GM12878 (cell line): ENCODE results near the gene ZNF474. TPM values are rescaled to one million over a fixed set of nuclear protein-coding genes. Genes with fewer than 3 reads are reported as not detected.

Experiments
- ATAC-seq: fragments of 200-7000 bp; cut with Tn5 transposase; 3 replicates; pipeline ENCODE4 v1.9.1; 2020; ENCODE audit warnings: mild to moderate bottlenecking, moderate library complexity
- BruUV-seq: library from RNA; stranded (reverse); fragments of 400-500 nt; replicated peaks from 2 replicates; lab custom pipeline; 2021; lab: Mats Ljungman, UMichigan
- CTCF ChIA-PET: fragments of 300-600 bp; sonication (Branson Sonifier 250); formaldehyde crosslinking; extraction: SDS; loops from one replicate; lab custom pipeline; 2021; ENCODE audit warnings: inconsistent platforms; lab: Yijun Ruan, JAX
- POLR2A ChIA-PET: fragments of 350-600 bp; formaldehyde crosslinking; extraction: SDS; loops from one replicate; lab custom pipeline; 2021; ENCODE audit warnings: inconsistent platforms; lab: Charles Lee
- RAD21 ChIA-PET: fragments of 300-600 bp; sonication (Branson Sonifier 250); formaldehyde crosslinking; loops from one replicate; lab custom pipeline; 2023; ENCODE audit warnings: antibody characterized with exemption; ENCODE audit not compliant: unreplicated experiment; lab: Charles Lee
- SMC1A ChIA-PET: fragments of 300-600 bp; sonication (Branson Sonifier 250); formaldehyde crosslinking; loops from one replicate; lab custom pipeline; 2023; ENCODE audit not compliant: unreplicated experiment, uncharacterized antibody; lab: Charles Lee
- DNase-seq: peaks from one replicate; pipeline ENCODE4 v3.0.0-alpha.2; 2011; ENCODE audit warnings: low read depth, low spot score
- FAIRE-seq: peaks from 3 replicates; lab custom pipeline; 2011; peaks lifted over from hg19 to GRCh38; lab: Jason Lieb, UNC
- H2AFZ ChIP-seq: 2 replicates; pipeline ENCODE4 v1.6.0; 2011; ENCODE audit warnings: low read depth, low read length, control low read depth; ENCODE audit not compliant: control insufficient read depth
- H3K27ac ChIP-seq: 2 replicates; pipeline ENCODE4 v1.5.1; 2011; ENCODE audit warnings: control low read depth; ENCODE audit not compliant: control insufficient read depth, insufficient read depth
- H3K27me3 ChIP-seq, 2 experiments: replicated peaks in 1 of 2; 2 replicates each; pipeline versions ENCODE4 v1.6.0 to v1.6.1; 2011; ENCODE audit warnings: low read length in 1 of 2; ENCODE audit not compliant: control insufficient read depth in 2 of 2, insufficient read depth in 2 of 2
- H3K36me3 ChIP-seq, 2 experiments: 2 replicates each; pipeline ENCODE4 v1.5.1; 2011; ENCODE audit warnings: low read length in 1 of 2; ENCODE audit not compliant: control insufficient read depth in 2 of 2, insufficient read depth in 2 of 2
- H3K4me1 ChIP-seq: 2 replicates; pipeline ENCODE4 v1.6.1; 2011; ENCODE audit warnings: mild to moderate bottlenecking, low read length, moderate library complexity, mixed read lengths; ENCODE audit not compliant: control insufficient read depth, insufficient read depth
- H3K4me2 ChIP-seq: 2 replicates; pipeline ENCODE4 v1.6.0; 2011; ENCODE audit warnings: control low read depth; ENCODE audit not compliant: control insufficient read depth, insufficient read depth
- H3K4me3 ChIP-seq: fragments of 200-600 bp; sonication (generic); 2 replicates; pipeline ENCODE4 v1.5.1; 2016
- H3K79me2 ChIP-seq: 2 replicates; pipeline ENCODE4 v1.6.0; 2011; ENCODE audit warnings: low read length; ENCODE audit not compliant: control insufficient read depth, insufficient read depth
- H3K9ac ChIP-seq: 2 replicates; pipeline ENCODE4 v1.8.0; 2011; ENCODE audit warnings: low read length, control low read depth, mixed read lengths; ENCODE audit not compliant: control insufficient read depth, insufficient read depth
- H3K9me3 ChIP-seq: replicated peaks from 3 replicates; pipeline ENCODE4 v1.5.1; 2011; ENCODE audit warnings: mild to moderate bottlenecking, low read length; ENCODE audit not compliant: control insufficient read depth, insufficient read depth
- H4K20me1 ChIP-seq: 2 replicates; pipeline ENCODE4 v1.6.0; 2011; ENCODE audit not compliant: control insufficient read depth, insufficient read depth
- BCL11A ChIP-seq: IDR thresholded peaks from 2 replicates; pipeline ENCODE4 v1.6.1; 2011; ENCODE audit warnings: low read depth, low read length
- BCL3 ChIP-seq: IDR thresholded peaks from 2 replicates; pipeline ENCODE4 v1.6.1; 2011; ENCODE audit warnings: borderline replicate concordance, low read depth, mild to moderate bottlenecking, moderate library complexity, low read length; ENCODE audit not compliant: insufficient read depth, poor library complexity, severe bottlenecking
- BMI1 ChIP-seq: fragments of 450-650 bp; IDR thresholded peaks from 2 replicates; pipeline ENCODE4 v1.6.1; 2016; ENCODE audit warnings: mild to moderate bottlenecking, moderate library complexity, borderline replicate concordance
- HDGF ChIP-seq: fragments of 450-650 bp; IDR thresholded peaks from 2 replicates; pipeline ENCODE4 v1.6.1; 2016; ENCODE audit warnings: antibody characterized with exemption
- HSF1 ChIP-seq: fragments of 150-350 bp; IDR thresholded peaks from 2 replicates; pipeline ENCODE4 v1.6.1; 2014; ENCODE audit warnings: mild to moderate bottlenecking, low read depth, low read length
- IKZF2 ChIP-seq, 2 experiments: fragments of 450-650 bp; IDR thresholded peaks; 2 replicates each; pipeline ENCODE4 v1.6.1; 2017; ENCODE audit warnings: mild to moderate bottlenecking in 2 of 2, moderate library complexity in 2 of 2
- KAT2A ChIP-seq: conservative IDR thresholded peaks from 2 replicates; pipeline ENCODE4 v1.6.1; 2011; ENCODE audit warnings: low read depth, low read length; ENCODE audit not compliant: control insufficient read depth
- KLF5 ChIP-seq: fragments of 450-650 bp; IDR thresholded peaks from 2 replicates; pipeline ENCODE4 v1.6.1; 2014; ENCODE audit warnings: mild to moderate bottlenecking; ENCODE audit not compliant: partially characterized antibody
- MEF2A ChIP-seq: IDR thresholded peaks from 2 replicates; pipeline ENCODE4 v1.6.1; 2011; ENCODE audit warnings: low read depth, mild to moderate bottlenecking, low read length, moderate library complexity; ENCODE audit not compliant: insufficient read depth
- MTA3 ChIP-seq: IDR thresholded peaks from 2 replicates; pipeline ENCODE4 v1.6.1; 2012; ENCODE audit warnings: low read length, inconsistent platforms, borderline replicate concordance
- NFXL1 ChIP-seq: fragments of 450-650 bp; IDR thresholded peaks from 2 replicates; pipeline ENCODE4 v1.6.1; 2017; ENCODE audit warnings: antibody characterized with exemption, mild to moderate bottlenecking, borderline replicate concordance
- NFYB ChIP-seq: IDR thresholded peaks from 2 replicates; pipeline ENCODE4 v1.6.1; 2011; ENCODE audit warnings: low read depth, mild to moderate bottlenecking, low read length, improper control_type of control experiment, moderate library complexity; ENCODE audit not compliant: insufficient read depth
- NKRF ChIP-seq: fragments of 450-650 bp; conservative IDR thresholded peaks from 2 replicates; pipeline ENCODE4 v1.6.1; 2017; ENCODE audit warnings: mild to moderate bottlenecking, moderate library complexity
- SREBF1 ChIP-seq: IDR thresholded peaks from 2 replicates; pipeline ENCODE4 v1.6.1; 2012; ENCODE audit warnings: mild to moderate bottlenecking, low read length
- ZBTB11 ChIP-seq: fragments of 450-650 bp; formaldehyde crosslinking; IDR thresholded peaks from 2 replicates; pipeline ENCODE4 v1.5.0; 2022; ENCODE audit warnings: mild to moderate bottlenecking, missing genetic modification characterization
- ZNF622 ChIP-seq: fragments of 450-650 bp; IDR thresholded peaks from 2 replicates; pipeline ENCODE4 v1.6.1; 2017; ENCODE audit warnings: mild to moderate bottlenecking, inconsistent platforms
- WGBS: methylation state at CpG from one replicate; pipeline ENCODE4 v1.1.6; 2016; ENCODE audit warnings: low lambda C conversion rate; ENCODE audit not compliant: insufficient replicate concordance, insufficient coverage; ENCODE audit errors: missing lambda C conversion rate; 5-methylcytosine and 5-hydroxymethylcytosine counted together
- in situ Hi-C: fragments of 300-500 bp; cut with MboI; formaldehyde crosslinking; loops from 9 replicates; pipeline ENCODE4 v1.14.3; 2018; ENCODE audit warnings: mixed read lengths
- intact Hi-C: fragments of 100-400 bp; cut with micrococcal nuclease; formaldehyde crosslinking; loops from one replicate; pipeline ENCODE4 v1.14.2; 2022; ENCODE audit not compliant: unreplicated experiment
- polyA plus RNA-seq, 11 experiments: library from polyadenylated mRNA; depleted of rRNA in 4 of 11; unstranded in 6 of 11; stranded (reverse) in 5 of 11; fragments of >200 nt; fragmentation: Nextera tagmentation in 4 of 11; fragmentation: Illumina TruSeq in 1 of 11; extraction: Ambion mirVana in 4 of 11; extraction: Trizol in 1 of 11; gene quantifications; 1 replicate in 1 of 11; 2 replicates in 10 of 11; pipeline versions ENCODE4 v1.2.1 to v1.2.3, GENCODE V29; 2011 to 2016; ENCODE audit warnings: inconsistent platforms in 2 of 11, missing spikeins in 2 of 11, low read depth in 1 of 11
- total RNA-seq, 4 experiments: library from RNA; depleted of rRNA in 3 of 4; stranded (reverse); fragments of >200 nt in 3 of 4; fragmentation: Illumina TruSeq in 1 of 4; extraction: Trizol in 1 of 4; gene quantifications; 2 replicates each; pipeline versions ENCODE4 v1.2.1 to v1.2.3, GENCODE V29; 2013 to 2021

The ZNF474 gene
- total and polyA plus RNA-seq, 10 of the 15 experiments (the other 5 are each of a cell fraction or from before 2014, with no cell fraction given) = 0.06 to 0.97 (median 0.13) TPM; not detected in 3

GRCh38 chr5:122083535-122083934 lies 45.8 kb upstream of the ZNF474 start (continued):
- no peak for TF ChIP-seq BCL3

- Histone ChIP-seq H3K9me3 (no peaks in the 10 kb centered on the region), H3K9ac (no peak overlapping the region), H3K4me3 (no peak overlapping the region), H3K36me3 (no peaks in the 10 kb centered on the region), H3K27ac (no peak overlapping the region), H3K79me2 (no peaks in the 10 kb centered on the region), H4K20me1 (no peaks in the 10 kb centered on the region), H2AFZ (no peak overlapping the region), H3K4me1 (no peaks in the 10 kb centered on the region), H3K4me2 (no peak overlapping the region), H3K27me3 (0 out of 4 replicates have a peak, but pooled peaks cover 0 to 2% of the 10 kb centered on the region in 2 experiments)
- WGBS = 44% methylated on average over 3 of the region's 3 CpGs
- CTCF ChIA-PET = interaction anchor here (1.4 to 2.3 kb wide), 2 partner anchors 8 to 16 kb away, joined by 4 to 7 read pairs; no protein-coding TSS in a partner anchor
- intact Hi-C loops (no loop called here), in situ Hi-C loops (no loop called here)
- FAIRE-seq = no peak
- POLR2A ChIA-PET = no interaction called here
- DNase-seq = no peak
- no peak for ATAC-seq
- no TSS peak for BruUV-seq
- SMC1A ChIA-PET = no interaction called here
- RAD21 ChIA-PET = no interaction called here
- TF ChIP-seq KAT2A = no peak
- no peak for TF ChIP-seq ZNF622
- TF ChIP-seq HSF1 = no peak
- no peak for TF ChIP-seq MEF2A
- TF ChIP-seq HDGF = no peak
- no peak for TF ChIP-seq NFXL1
- TF ChIP-seq BMI1 = no peak
- TF ChIP-seq ZBTB11 (CRISPR knock-in tag) = no peak
- TF ChIP-seq MTA3 = no peak
- TF ChIP-seq BCL11A = no peak
- TF ChIP-seq SREBF1 = no peak
- no peak for TF ChIP-seq NKRF
- no peak for TF ChIP-seq NFYB
- no peak for TF ChIP-seq IKZF2 (IDR thresholded peaks at IDR 0.05)
- TF ChIP-seq KLF5 = no peak
These were observed 44.3 kb upstream of the ZNF474 start for GRCh38 chr5:122085041-122085440.
